HK-2 (cell line): ENCODE data around the gene POLR1A.
A peak's percentile ranks its signal among the peaks of the same experiment; 100 is the strongest.

Source experiments
- DNase-seq: peaks from one replicate; pipeline ENCODE4 v3.0.0-alpha.2; 2018; ENCODE audit not compliant: unreplicated experiment

The POLR1A gene

DNA sequence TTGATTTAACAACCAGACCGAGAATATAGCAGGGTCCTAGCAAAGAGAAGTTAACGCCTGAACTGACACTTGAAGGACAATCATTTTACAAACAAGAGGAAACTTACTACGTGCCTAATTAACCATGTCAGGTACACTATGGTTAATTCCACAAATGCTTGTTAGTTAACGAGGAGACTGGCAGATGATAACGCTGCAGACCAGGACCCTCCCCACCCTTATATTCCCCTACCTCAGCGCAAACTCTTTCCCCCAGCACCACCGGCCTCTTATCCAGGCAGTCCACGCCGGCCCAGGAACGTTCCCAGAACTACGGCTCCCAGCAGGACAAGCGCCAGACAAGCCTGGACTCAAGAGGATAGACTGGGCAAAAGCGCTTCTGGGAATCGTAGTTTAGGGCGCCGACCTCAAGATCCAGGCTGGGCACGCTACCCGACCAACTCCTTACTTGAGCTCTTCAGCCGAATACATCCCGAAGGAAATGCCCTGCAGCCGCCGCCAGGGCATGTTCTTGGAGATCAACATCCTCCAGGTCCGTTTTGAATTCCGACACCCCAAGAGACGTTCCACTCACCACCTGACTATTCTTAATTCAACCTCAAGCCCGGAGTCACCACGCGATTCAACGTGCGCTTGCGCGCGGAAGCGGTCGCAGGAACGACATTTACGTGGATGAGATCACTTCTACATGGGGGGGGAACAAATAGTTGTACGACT, at the start of gene POLR1A:
POLR1A (minus strand) TSS at position 635 of the 717 bp plus-strand sequence; CDS start at position 525, 110 bp downstream.
- DNase-seq: peak; percentile 86

DNA sequence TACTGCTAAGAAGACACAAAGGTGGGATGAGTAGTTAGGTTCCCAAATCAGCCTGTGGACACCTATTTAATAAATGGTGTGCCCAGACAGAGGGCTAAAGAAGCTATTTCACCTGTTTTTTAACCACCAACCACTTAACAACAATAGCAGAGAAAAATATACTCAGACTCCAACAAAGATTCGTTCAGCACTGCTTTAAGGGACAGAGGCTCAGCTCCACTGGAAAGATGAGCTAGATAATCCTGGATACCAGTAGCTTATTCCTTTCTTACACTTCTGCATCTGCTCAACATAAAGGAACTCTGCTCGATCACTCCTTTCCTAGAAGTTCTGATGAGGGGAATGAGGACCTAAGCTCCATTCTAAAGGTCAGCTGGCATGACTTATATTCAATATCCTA, 44.8 kb upstream of the POLR1A start:
- no peak for DNase-seq

DNA sequence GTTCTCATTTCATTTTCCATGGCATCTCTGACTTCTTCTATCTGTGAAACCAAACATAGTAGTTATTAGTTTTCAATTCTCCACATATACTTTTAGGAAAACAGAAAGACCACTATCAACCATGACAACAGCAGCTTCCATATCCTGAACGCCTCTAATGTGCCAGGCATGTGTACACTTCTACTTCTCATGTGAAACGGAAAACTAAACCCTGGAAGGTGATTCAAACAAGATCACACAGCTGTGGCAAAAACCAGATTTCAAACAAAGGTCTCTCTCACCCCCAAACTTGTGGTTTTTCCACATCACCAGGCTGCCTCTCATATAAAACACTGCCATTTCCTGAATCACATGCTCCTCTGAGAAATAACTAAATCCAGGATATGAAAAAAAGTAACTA, 42.1 kb upstream of the POLR1A start:
- DNase-seq: no peak

DNA sequence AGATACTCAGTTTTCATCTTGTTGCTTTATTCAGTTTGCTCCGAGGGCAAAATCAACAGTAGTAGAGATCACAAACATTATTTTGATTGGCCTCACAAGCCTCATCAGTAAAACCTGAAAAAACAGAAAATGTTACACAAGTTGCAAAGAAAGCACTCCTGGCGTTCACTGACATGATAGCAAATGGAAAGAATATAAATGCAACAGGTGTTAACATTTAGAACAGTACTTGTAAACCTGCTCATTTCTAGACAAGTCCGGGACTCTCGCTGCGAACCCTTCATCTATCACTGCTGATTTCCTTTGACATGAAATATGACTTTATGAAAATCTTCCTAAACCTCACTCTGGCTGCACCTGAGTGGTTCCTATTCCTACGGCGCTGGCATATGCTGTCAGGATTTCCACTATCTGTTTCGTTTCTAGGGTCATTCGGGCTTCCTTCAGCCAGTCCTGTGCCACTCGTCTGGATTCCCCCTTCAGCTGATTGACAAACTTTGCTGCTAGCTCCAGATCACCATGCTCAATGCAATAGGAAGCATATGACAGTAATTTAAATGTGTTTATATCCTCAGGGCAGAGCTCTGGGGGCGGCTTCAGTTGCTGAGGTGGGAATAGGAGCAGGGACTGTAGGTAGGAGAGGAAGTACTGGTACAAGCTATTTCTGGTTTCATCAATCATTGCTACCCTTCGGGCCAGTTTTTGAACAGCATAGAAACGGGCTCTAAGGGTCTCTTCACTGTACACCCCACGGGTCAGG, 38.4 kb upstream of the POLR1A start:
- DNase-seq: no peak

DNA sequence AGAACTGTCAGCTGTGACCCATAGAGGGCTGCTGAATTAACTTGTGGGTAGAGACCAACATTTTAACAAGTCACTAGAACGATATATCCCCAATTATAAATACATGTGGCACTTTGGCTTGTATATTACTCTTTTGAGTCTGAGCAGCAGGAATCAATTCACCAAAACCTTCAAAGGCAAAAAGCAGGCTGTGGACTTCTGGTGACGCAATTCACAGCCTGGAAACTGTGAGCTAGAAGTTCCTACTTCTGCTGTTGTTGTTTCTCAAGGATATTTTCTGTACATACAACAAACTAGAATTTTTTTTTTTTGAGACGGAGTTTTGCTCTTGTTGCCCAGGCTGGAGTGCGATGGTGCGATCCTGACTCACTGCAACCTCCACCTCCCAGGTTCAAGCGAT, 37.6 kb upstream of the POLR1A start:
- no peak for DNase-seq

DNA sequence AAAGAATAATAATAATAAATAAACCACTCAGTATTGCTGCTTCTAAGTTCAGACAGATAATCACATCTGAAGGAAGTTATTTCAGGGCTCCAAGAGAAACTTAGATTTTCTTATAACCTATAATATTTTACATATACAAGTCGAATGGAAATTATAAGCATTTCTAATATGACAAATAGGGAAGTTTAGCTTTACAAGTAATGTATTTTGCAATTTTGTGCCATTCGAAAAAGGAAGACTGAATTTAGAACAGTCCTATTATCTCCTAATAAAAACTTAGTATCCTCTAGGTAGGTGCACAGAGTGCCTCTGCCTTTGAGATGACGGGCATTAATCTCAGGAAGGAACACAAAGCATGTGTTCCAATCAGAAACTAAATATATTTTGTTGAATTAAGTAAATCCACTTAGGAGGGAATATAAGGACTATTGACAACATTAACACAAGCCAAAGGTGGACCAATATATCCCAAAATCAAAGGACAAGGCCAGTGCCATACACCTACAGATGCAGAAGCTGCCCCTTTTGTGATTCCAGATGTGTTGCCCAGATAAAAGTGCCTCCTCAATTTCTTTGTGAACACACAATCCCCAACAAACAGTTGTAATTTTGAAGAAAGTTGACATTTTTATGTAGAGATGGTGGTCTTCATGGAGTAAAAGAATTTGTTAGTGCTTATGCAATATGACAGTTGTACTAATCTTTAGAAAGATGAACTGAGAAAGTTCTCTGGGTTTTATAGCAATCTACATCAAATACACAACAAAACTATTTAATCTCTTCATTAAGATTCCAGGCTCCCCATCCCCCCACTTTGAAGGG, 37.0 kb upstream of the POLR1A start:
- no peak for DNase-seq

DNA sequence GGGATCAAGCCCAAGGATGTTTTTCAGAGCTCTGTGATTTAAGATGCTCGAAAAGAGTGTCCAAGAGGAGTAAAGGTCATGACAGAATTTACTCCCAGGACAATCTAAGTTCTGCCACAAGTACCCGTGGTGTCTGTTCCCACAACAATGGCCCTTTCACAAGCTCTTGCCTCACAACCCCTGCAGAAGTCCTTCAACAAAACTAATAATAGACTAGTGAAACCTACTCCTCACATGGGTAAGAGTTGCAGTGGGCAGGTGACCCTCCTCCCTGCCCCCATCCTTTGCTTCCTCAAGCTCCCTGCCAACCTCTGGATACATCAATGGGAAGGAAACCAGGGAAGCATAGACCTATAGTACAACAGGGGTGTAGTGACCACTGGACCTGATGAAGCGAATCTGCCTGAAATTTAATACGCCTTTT, 35.3 kb upstream of the POLR1A start:
- DNase-seq: no peak

DNA sequence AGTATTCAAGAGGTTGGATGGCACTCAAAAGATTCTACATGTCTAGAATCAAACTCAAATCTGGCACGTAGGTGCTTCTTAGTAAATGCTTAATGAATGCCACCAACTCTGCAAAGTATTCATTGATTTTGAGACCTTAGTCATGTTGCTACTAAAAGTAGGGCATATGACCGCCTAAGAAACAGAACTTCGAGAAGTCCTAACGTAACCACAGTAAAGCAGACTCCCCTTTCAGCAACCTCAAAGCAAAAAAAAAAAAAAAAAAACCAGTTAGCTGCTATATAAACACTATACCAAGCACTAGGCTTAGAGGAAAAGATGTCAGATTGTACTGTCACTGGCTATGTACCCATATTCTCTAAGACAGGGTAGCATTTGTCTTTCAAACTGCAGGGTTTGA, 34.3 kb upstream of the POLR1A start:
- DNase-seq: no peak

DNA sequence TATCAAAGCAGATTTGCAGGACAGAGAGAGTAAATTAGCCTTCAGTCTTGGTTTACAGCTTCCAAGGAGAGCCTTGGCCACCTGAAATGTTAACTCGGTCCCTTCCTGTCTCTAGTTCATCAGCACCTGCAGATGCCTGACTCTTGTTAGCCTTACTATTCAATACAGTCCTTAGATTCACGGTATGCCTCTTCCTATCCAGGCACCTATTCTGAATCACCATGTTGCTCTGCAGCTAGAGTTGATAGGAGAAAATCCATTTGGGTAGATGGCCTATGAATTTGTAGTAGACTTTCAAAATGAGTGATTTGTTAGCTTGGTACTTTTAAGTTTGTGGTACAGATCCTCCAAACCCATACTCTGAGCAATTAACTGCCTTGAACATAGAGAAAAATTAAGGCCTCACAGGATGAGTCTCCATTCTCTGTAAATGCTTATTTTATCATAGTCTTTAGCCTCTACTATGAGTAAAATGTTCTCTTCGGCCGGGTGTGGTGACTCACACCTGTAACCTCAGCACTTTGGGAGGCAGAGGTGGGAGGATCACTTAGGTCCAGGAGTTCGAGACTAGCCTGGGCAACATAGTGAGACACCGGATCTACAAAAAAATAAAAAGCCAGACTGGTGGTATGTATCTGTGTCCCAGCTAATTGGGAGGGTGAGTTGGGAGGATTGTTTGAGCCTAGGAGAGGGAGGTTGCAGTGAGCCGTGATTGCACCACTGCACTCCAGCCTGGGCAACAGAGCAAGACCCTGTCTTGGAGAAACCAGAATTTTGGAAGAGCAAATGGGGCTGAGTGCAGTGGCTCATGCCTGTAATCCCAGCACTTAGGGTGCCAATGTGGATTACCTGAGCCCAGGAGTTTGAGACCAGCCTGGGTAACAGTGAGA, 33.3 kb upstream of the POLR1A start:
- DNase-seq: no peak

DNA sequence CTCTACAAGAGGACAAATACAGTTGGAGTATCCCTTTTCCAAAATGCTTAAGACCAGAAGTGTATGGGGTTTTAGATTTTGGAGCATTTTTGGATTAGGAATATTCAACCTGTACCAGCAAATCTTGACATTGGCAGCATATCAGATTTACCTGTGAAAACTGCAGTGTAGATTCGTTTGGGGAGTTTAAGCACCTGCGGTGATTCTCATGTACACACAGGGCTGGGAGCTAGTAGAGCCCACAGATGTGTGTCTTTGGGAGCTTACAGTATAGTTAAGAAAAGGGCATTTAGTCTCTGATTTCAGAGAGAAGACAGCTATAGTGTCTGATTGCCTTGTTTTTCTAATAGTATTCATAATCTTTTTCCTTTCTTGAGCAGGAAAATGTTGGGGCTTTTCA, 30.5 kb upstream of the POLR1A start:
- no peak for DNase-seq

DNA sequence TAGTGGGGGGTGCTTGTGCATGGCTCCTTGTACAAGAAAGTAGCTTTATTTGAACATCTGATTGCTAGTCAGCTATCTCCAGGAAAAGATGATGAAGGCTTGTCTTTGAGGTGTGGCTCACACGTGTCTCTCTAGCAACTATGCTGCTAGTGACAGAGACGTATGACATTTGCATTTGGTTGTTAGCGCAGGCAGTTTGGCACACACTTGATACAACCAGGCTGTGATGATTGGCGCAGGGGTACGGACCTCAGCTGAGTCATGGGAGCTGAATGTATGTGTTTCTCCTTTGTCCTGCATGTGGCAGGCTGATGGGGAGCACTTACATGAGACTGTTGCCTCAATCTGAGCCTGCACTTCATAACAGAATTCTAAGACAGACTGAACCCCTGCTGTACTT, 30.0 kb upstream of the POLR1A start:
- no peak for DNase-seq

DNA sequence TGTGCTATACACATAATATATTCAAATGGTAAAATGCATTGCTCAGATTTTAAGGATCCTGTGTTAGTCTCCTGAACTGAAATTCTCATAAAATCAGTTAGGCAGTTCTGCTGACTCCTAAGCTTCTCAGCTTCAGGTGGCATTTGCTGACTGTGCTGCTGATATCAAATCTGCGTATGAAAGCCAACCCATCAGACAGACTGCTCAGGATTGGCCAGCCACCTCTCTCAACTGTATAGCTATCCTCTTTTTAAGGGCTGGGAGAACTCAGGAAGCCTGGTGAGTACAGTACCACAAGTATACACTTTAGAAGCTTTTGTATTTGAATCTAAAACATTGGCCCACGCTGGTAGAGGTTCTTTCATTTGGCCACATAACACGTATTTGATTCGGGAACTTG, 29.0 kb upstream of the POLR1A start:
- no peak for DNase-seq

DNA sequence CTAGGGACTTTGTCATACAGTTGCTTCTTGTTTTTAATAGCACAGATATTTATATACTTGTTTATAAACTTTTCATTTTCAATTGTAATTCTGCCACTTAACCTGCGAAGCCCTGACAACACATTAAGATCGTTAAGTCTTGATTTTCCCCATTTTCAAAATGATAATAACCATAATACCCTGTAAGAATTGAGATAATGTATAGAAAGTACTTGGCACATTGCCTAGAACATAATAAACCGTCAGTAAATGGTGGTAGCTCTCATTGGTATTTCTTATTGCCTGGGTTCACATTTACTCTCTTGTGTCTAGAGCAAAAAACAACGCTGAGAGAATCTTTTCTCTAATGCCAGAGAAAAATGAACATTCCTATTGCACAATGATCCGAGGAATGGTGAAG, 19.0 kb upstream of the POLR1A start:
- no peak for DNase-seq

DNA sequence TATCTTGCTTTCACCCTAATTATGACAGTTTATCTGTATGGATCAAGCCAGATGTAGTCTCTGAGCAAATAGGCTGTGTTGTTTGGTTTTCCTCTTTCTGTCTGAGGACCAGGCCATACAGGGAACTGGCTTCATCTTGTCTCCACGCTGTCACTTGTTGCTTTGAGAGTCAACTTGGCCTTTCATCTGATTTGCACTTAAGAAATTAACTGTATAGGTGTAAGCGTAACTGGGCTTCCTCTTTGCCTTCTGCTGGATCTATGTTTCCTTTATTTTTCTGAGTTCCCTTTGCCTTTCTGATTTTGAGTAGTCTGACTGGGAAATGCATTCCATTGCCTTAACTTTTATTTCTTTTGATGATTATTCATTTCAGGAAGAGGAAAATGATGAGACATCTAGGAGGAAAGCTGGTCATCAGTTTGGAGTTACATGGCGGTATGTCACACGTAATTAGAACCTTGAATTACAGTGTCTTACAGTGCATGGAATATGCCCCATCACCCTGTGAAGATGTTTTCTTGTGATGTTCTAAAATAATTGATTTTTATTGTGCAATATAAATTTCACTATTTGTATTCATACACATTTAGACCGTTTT, 17.7 kb upstream of the POLR1A start:
- DNase-seq: no peak

DNA sequence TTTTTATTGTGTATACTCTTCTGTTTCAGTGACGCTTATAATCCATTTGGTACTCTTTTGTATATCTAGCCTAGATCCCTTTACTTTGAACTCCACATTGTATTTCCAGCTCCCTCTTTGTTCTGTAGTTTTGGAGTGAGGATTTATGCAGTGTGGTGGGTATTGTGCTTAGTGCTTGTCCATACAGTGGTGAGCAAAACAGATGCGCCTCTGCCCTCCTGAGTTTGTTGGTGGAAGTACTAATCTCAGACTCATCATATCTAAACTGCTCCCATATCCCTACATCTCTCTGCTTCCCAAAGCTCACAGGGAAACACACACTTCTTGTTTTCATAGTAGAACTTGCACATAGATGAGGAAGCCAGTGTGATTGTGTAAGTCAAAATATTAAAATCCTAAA, 12.4 kb upstream of the POLR1A start:
- DNase-seq: no peak

DNA sequence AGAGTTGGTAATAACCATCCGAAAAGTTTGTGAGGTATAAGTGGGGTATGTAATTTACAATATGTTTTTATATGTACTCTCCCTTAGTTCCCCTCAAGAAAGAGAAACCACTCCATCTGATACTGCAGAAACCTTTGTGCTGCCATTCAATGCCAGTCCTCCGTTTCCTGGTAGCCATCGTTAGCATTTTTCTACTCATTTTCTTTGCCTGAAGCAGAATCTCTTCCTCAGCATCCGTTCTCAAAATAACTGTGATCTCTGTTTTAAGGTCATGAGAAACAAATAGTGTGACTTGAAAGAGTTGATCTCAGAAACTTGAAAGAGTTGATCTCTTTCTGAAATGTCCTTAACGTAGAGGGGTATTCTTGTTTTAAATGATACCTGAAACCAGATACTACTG, 1.3 kb upstream of the POLR1A start:
- no peak for DNase-seq

DNA sequence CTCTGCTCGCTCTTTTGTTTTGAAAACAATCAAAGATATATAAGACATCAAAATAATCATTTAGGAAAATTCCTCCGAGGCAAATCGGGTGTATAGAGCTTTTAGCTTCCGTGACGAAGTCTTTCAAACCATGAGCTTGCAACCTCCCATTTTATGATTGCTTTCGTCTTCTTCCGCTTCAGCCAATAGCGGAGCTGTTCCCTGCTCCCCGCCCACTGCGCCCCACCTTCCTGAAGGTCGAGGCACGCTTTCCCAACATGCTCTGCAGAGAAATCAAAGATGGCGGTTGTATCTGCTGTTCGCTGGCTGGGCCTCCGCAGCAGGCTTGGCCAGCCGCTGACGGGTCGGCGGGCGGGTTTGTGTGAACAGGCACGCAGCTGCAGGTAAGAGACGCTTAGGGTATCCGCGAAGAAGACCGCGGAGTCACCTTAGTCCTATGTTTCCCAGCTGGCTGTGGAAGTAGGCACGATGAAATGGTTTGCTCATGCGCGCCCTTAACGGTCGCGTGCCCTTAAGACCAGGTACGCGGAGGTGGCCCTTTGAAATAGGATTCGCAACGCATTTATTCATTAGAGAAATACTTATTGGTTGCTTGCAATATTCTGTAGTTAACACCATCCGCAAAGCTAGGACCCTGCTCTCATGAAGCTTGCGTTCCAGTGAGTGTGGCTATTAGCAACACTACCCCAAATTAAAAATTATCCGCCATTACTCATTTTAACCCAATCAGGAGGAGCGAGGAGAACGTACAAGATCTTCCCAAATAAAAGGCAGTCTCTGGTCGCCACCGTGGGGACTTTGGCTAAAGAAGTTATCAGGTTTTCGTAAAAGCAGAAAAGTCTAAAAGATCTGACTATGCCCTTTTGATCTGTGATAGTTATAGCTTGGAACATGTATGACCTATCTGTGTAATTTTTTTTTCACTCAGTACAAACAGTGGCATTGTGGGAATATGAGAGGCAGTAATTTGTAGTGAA, 571 bp upstream of the POLR1A start, which contains the start of gene PTCD3:
PTCD3 (plus strand) TSS at position 267 of the 977 bp plus-strand sequence; CDS start at position 280, 13 bp downstream.
- peak; percentile 87 for DNase-seq

DNA sequence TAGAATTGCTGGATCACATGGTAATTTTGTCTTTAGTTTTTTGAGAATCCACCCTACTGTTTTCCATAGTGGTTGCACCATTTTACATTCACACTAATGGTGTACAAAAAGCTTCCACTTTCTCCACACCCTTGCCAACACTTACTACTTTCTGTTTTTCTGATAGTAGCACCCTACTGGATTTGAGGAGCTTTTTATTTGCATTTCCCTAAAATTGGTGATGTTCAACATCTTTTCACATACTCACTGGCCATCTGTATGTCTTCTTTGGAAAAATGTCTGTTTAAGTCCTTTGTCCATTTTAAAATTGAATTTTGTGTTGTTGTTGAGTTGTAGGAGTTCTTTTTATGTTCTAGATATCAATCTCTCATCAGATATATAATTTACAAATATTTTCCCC, 3.5 kb downstream of the POLR1A start:
- no peak for DNase-seq

DNA sequence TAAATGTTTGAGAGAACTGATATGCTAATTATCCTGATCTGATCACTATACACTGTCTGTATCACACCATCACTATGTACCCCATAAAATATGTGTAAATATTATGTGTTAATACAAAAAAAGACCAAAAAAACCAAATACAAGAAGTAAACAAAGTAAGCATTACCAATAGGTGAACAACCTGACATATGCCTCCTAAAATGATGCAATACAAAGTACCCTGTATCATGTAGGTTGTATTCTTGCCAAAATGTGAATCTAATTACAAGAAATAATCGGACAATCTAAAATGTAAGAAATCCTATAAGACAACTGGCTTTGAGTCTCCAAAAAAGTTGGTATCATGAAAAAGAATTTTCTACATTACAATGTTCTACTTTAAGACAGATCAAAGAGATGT, 7.8 kb downstream of the POLR1A start:
- no peak for DNase-seq
